ENCODE data around the gene LEUTX. TPM values are rescaled to one million over a fixed set of nuclear protein-coding genes. Genes with fewer than 3 reads are reported as not detected.

The LEUTX gene
- total RNA-seq, 1 experiment from 2014 or later: not detected

DNA sequence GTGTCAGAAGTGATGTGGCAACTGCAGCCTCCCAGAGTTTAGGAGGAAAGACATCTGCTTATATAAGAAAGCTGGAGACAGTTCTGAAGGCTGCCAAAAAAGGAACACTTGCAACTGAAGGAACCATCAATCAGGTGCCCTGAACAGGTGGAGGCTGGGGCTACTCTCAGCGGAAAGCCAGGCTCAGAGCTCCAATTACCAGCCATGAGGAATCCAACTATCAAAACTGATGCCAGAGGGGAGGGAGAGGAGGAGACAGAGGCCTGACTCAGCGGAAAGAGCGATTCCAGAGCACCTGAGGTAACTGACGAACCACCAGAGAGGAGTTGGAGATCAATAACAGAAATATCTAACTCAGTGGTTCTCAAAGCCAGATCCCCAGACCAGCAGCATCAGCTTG lies 24.3 kb downstream of the LEUTX start:
- H3K79me2 ChIP-seq (ENCODE audit: insufficient read depth, low read length): no peaks in the 10 kb centered on the region
- H3K36me3 Mint-ChIP-seq (ENCODE audit: insufficient read depth in 1 of 3, low read depth in 3 of 3): no peaks in the 10 kb centered on the region
- no peak overlapping the region for H3K9ac ChIP-seq (ENCODE audit: extremely low read depth, insufficient read length, low read length)
- peak overlapping the region in 1 of 3 experiments; percentile 78; a peak in 3 of 7 replicates for H3K27ac Mint-ChIP-seq
- no peak overlapping the region for H3K4ac ChIP-seq (ENCODE audit: low read depth, low read length)
- no peak overlapping the region for H3T11ph ChIP-seq (ENCODE audit: low read length)
- no peak overlapping the region for H3K27ac ChIP-seq (ENCODE audit: insufficient read length, low read depth, low read length)
- TF ChIP-seq, protein P1, sequence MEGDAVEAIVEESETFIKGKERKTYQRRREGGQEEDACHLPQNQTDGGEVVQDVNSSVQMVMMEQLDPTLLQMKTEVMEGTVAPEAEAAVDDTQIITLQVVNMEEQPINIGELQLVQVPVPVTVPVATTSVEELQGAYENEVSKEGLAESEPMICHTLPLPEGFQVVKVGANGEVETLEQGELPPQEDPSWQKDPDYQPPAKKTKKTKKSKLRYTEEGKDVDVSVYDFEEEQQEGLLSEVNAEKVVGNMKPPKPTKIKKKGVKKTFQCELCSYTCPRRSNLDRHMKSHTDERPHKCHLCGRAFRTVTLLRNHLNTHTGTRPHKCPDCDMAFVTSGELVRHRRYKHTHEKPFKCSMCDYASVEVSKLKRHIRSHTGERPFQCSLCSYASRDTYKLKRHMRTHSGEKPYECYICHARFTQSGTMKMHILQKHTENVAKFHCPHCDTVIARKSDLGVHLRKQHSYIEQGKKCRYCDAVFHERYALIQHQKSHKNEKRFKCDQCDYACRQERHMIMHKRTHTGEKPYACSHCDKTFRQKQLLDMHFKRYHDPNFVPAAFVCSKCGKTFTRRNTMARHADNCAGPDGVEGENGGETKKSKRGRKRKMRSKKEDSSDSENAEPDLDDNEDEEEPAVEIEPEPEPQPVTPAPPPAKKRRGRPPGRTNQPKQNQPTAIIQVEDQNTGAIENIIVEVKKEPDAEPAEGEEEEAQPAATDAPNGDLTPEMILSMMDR (conservative IDR thresholded peaks at IDR 0.05): no peak
- H4K5ac ChIP-seq (ENCODE audit: insufficient read length, low read depth, low read length): no peak overlapping the region
- no peak overlapping the region for H2BK12ac ChIP-seq (ENCODE audit: insufficient read length, low read depth, low read length)
- H2BK20ac ChIP-seq (ENCODE audit: low read depth, low read length, poor library complexity, severe bottlenecking): no peak overlapping the region
- H2BK120ac ChIP-seq (ENCODE audit: low read depth, low read length, poor library complexity, severe bottlenecking): no peak overlapping the region
- H3K56ac ChIP-seq (ENCODE audit: insufficient read length, low read depth, low read length): no peak overlapping the region
- H2BK15ac ChIP-seq (ENCODE audit: low read depth, low read length): no peak overlapping the region
- H2AK5ac ChIP-seq (ENCODE audit: insufficient read length, low read length): no peak overlapping the region
- H4K91ac ChIP-seq (ENCODE audit: insufficient read length, low read depth, low read length): no peak overlapping the region
- WGBS (ENCODE audit: extremely low coverage, insufficient read length, low lambda C conversion rate): no CpG with 5 or more reads among the region's 4 CpGs
- peaks cover 6 to 15% of the 10 kb centered on the region in 2 experiments for H3K4me1 Mint-ChIP-seq
- H4K20me1 ChIP-seq (ENCODE audit: control insufficient read depth, insufficient read depth, insufficient read length): no peaks in the 10 kb centered on the region
- H4K8ac ChIP-seq (replicated peaks; ENCODE audit: insufficient read length, low read depth, low read length): no peak overlapping the region
- peaks cover 3% of the 10 kb centered on the region for H3K27me3 Mint-ChIP-seq (ENCODE audit: low read depth)
- H3K18ac ChIP-seq (ENCODE audit: insufficient read length, low read depth, low read length): no peak overlapping the region
- no peaks in the 10 kb centered on the region for H3K4me1 ChIP-seq (ENCODE audit: insufficient read depth, low read length)
- no peaks in the 10 kb centered on the region for H3K9me3 Mint-ChIP-seq
- no peak overlapping the region for H2BK5ac ChIP-seq (ENCODE audit: insufficient read length, low read length)
- H3K4me2 ChIP-seq (ENCODE audit: insufficient read depth, insufficient read length, low read length): no peak overlapping the region
- H3K9me3 ChIP-seq (ENCODE audit: control insufficient read depth, low read depth, low read length): no peaks in the 10 kb centered on the region
- no peak overlapping the region for H3K4me3 Mint-ChIP-seq
- no peaks in the 10 kb centered on the region for H3K23me2 ChIP-seq (ENCODE audit: insufficient read length, low read depth, low read length, poor library complexity, severe bottlenecking)
- no peak for DNase-seq
- H3K23ac ChIP-seq (ENCODE audit: insufficient read length, low read depth, low read length): no peak overlapping the region
- H3K27me3 ChIP-seq (ENCODE audit: insufficient read depth, low read length): no peaks in the 10 kb centered on the region
- no peak overlapping the region for H2AFZ ChIP-seq (ENCODE audit: low read length)
- H3K79me1 ChIP-seq (ENCODE audit: insufficient read depth, low read depth, low read length, poor library complexity, severe bottlenecking): no peaks in the 10 kb centered on the region
- no peak overlapping the region for H3K14ac ChIP-seq (ENCODE audit: insufficient read depth, low read length)

All from H9 (cell line).